Measurements from ENCODE around the gene METRNL. TPM values are rescaled to one million over a fixed set of nuclear protein-coding genes. Genes with fewer than 3 reads are reported as not detected.

The METRNL gene
- total RNA-seq, 2 experiments from 2014 or later, result 23.3 to 24.1 TPM

DNA sequence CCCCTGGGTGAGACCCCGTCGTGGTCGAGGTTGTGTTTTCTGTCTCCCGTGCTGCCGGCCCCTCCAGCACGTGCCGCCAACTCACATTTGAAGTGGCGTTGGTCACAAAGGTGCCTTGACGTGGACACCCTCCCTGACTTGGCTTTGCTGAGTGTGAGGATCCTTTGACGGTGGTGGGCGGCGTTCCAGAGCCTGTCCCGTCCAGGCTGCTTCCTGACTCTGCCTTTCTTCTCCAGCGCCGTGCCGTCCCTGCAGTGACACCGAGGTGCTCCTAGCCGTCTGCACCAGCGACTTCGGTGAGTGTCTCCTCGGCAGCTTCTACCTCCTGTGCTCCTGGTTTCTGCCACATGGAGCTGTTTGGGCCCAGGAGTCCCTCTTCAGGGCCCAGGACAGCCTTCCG is 13.5 kb downstream of the METRNL start:
- H3K4me3 Mint-ChIP-seq, result no peak overlapping the region
- no peak overlapping the region for H3K27ac Mint-ChIP-seq
- ChIA-PET CTCF (no interaction called here), POLR2A (no interaction called here)
- ATAC-seq, result no peak
- no peaks in the 10 kb centered on the region for H3K27me3 Mint-ChIP-seq
- H3K36me3 Mint-ChIP-seq (ENCODE audit: low read depth), result peaks cover 2% of the 10 kb centered on the region
- H3K9me3 Mint-ChIP-seq, result no peaks in the 10 kb centered on the region
- H3K4me1 Mint-ChIP-seq (ENCODE audit: low read depth), result no peaks in the 10 kb centered on the region
- no peak for DNase-seq
- intact Hi-C loops (cut with micrococcal nuclease), result no loop called here
- TF ChIP-seq, protein P1, sequence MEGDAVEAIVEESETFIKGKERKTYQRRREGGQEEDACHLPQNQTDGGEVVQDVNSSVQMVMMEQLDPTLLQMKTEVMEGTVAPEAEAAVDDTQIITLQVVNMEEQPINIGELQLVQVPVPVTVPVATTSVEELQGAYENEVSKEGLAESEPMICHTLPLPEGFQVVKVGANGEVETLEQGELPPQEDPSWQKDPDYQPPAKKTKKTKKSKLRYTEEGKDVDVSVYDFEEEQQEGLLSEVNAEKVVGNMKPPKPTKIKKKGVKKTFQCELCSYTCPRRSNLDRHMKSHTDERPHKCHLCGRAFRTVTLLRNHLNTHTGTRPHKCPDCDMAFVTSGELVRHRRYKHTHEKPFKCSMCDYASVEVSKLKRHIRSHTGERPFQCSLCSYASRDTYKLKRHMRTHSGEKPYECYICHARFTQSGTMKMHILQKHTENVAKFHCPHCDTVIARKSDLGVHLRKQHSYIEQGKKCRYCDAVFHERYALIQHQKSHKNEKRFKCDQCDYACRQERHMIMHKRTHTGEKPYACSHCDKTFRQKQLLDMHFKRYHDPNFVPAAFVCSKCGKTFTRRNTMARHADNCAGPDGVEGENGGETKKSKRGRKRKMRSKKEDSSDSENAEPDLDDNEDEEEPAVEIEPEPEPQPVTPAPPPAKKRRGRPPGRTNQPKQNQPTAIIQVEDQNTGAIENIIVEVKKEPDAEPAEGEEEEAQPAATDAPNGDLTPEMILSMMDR (IDR thresholded peaks at IDR 0.05), result no peak

DNA sequence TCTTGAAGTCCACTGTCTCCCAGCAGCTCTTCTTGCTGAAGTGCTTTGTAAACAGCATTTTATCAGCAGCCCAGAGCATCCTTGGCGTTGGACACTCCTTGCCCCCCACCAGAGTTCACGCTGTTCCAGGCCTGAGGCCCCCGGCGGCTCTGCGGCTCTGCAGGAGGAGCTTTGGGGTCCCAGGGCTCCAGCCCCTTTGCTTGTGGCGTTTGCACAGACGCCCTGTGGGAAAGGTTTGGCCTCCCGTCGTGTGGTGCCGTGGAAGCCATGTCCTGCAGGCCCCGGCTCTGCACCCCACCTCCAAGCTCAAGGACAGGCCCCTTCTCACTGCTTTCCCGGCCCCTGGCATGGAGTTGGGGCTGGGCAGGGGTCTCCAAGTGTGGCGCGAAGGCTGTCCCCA is 14.1 kb downstream of the METRNL start:
- Mint-ChIP-seq H3K27me3 (no peaks in the 10 kb centered on the region), H3K9me3 (no peaks in the 10 kb centered on the region), H3K4me3 (no peak overlapping the region), H3K36me3 (ENCODE audit: low read depth) (peaks cover 2% of the 10 kb centered on the region), H3K4me1 (ENCODE audit: low read depth) (no peaks in the 10 kb centered on the region), H3K27ac (no peak overlapping the region)
- TF ChIP-seq, protein P1 (IDR thresholded peaks at IDR 0.05), result no peak
- CTCF ChIA-PET, result no interaction called here
- no peak for ATAC-seq
- DNase-seq, result no peak
- intact Hi-C loops (cut with micrococcal nuclease), result no loop called here
- POLR2A ChIA-PET, result no interaction called here

DNA sequence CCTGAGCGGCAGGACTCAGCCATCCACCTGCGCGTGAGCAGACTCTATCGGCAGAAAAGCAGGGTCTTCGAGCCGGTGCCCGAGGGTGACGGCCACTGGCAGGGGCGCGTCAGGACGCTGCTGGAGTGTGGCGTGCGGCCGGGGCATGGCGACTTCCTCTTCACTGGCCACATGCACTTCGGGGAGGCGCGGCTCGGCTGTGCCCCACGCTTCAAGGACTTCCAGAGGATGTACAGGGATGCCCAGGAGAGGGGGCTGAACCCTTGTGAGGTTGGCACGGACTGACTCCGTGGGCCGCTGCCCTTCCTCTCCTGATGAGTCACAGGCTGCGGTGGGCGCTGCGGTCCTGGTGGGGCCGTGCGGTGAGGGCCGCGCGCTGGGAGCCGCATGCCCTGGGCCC is 14.9 kb downstream of the METRNL start:
- DNase-seq (no peak), ATAC-seq (no peak)
- POLR2A ChIA-PET, result no interaction called here
- Mint-ChIP-seq H3K4me1 (ENCODE audit: low read depth) (no peaks in the 10 kb centered on the region), H3K27me3 (no peaks in the 10 kb centered on the region), H3K36me3 (ENCODE audit: low read depth) (peaks cover 2% of the 10 kb centered on the region), H3K4me3 (no peak overlapping the region), H3K27ac (no peak overlapping the region), H3K9me3 (no peaks in the 10 kb centered on the region)
- TF ChIP-seq, protein P1 (IDR thresholded peaks at IDR 0.05), result no peak
- intact Hi-C loops (cut with micrococcal nuclease), result no loop called here
- CTCF ChIA-PET, result no interaction called here

DNA sequence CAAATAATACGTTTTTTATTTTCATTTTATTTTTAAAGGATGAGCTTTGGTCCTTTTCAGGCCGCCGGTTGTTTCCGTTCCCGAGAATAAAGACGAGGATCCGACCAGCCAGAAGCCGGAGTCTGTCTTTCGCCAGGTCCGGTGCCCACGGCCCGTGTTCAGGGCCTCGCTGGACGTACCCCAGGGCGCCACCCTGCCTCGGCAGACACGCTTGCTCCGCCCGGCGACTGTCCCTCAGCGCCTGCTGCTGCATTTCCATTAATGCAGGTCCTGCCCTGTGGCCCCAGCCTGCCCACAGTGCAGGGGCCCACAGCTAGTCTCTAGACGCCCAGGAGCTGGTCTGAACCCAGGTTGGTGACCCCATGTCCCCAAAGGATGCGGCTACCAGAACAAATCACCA is 15.6 kb downstream of the METRNL start:
- TF ChIP-seq, protein P1 (IDR thresholded peaks at IDR 0.05), result no peak
- intact Hi-C loops (cut with micrococcal nuclease), result no loop called here
- peaks cover 4% of the 10 kb centered on the region for H3K4me1 Mint-ChIP-seq (ENCODE audit: low read depth)
- H3K27ac Mint-ChIP-seq, result no peak overlapping the region
- CTCF ChIA-PET, result no interaction called here
- no peak for ATAC-seq
- no peak for DNase-seq
- H3K4me3 Mint-ChIP-seq, result no peak overlapping the region
- peaks cover 2% of the 10 kb centered on the region for H3K36me3 Mint-ChIP-seq (ENCODE audit: low read depth)
- no peaks in the 10 kb centered on the region for H3K9me3 Mint-ChIP-seq
- H3K27me3 Mint-ChIP-seq, result peaks cover 5% of the 10 kb centered on the region
- POLR2A ChIA-PET, result no interaction called here

DNA sequence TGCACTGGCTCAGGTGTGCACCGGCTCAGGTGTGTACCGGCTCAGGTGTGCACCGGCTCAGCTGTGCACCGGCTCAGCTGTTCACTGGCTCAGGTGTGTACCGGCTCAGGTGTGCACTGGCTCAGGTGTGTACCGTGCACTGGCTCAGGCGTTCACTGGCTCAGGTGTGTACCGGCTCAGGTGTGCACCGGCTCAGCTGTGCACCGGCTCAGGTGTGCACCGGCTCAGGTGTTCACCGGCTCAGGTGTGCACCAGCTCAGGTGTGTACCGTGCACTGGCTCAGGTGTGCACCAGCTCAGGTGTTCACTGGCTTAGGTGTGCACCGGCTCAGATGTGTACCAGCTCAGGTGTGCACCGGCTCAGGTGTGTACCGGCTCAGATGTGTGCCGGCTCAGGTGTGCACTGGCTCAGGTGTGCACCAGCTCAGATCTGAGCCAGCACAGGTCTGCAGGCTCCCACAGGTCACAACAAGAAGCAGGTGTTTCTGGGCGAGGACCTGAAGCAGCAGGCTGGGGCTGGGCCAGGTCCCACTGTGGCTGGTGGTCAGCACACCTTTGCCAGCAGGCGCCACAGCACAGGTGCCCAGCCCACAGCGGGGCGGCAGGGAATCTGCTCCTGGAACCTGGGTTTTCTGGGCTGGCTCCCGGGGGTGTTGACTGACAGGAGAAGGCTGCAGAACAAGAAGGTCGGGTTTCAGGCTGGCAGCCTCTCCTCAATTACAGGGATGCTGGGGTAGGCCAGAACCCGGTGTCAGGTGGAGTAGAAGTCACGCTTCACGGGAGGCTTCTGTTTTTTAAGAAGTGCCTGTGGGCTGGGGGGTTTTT is 17.2 kb downstream of the METRNL start:
- Mint-ChIP-seq H3K9me3 (no peaks in the 10 kb centered on the region), H3K36me3 (ENCODE audit: low read depth) (peaks cover 2% of the 10 kb centered on the region), H3K4me3 (no peak overlapping the region), H3K27me3 (peaks cover 13% of the 10 kb centered on the region), H3K27ac (no peak overlapping the region), H3K4me1 (ENCODE audit: low read depth) (peaks cover 7% of the 10 kb centered on the region)
- ATAC-seq (no peak), DNase-seq (no peak)
- ChIA-PET CTCF (no interaction called here), POLR2A (interaction anchor here (1.3 kb wide), 1 partner anchor 24 kb away, joined by 3 read pairs; no protein-coding TSS in a partner anchor)
- TF ChIP-seq, protein P1 (IDR thresholded peaks at IDR 0.05), result no peak
- intact Hi-C loops (cut with micrococcal nuclease), result no loop called here

All from activated CD8-positive, alpha-beta T cell treated with anti-CD3 and anti-CD28 coated beads for 36 hours (primary cell).